ENCODE measurements around the gene TBCD.

Gene TBCD

GRCh38 chr17:82929011-82929622 lies 177.3 kb downstream of the TBCD start:
- no peak overlapping the region for H3K27ac ChIP-seq
- no peak for TF ChIP-seq ZFX (IDR thresholded peaks at IDR 0.05)
- no peak for TF ChIP-seq CTCF (conservative IDR thresholded peaks at IDR 0.05)

- H3K27ac ChIP-seq: no peak overlapping the region
- TF ChIP-seq CTCF (conservative IDR thresholded peaks at IDR 0.05) (no peak), ZFX (IDR thresholded peaks at IDR 0.05) (no peak)
Observed at GRCh38 chr17:82929676-82930042, 177.8 kb downstream of the TBCD start.

- no peak for TF ChIP-seq CTCF (conservative IDR thresholded peaks at IDR 0.05)
- TF ChIP-seq ZFX (IDR thresholded peaks at IDR 0.05): no peak
- no peak overlapping the region for H3K27ac ChIP-seq
Observed at GRCh38 chr17:82930043-82930923, 178.4 kb downstream of the TBCD start.

GRCh38 chr17:82930924-82931698 lies 179.2 kb downstream of the TBCD start:
- TF ChIP-seq ZFX (IDR thresholded peaks at IDR 0.05) (no peak), CTCF (conservative IDR thresholded peaks at IDR 0.05) (no peak)
- H3K27ac ChIP-seq: no peak overlapping the region

- no peak overlapping the region for H3K27ac ChIP-seq
- TF ChIP-seq ZFX (IDR thresholded peaks at IDR 0.05): no peak
- TF ChIP-seq CTCF (conservative IDR thresholded peaks at IDR 0.05): no peak
Observed at GRCh38 chr17:82931699-82932517, 180.0 kb downstream of the TBCD start.

- TF ChIP-seq CTCF (conservative IDR thresholded peaks at IDR 0.05) (no peak), ZFX (IDR thresholded peaks at IDR 0.05) (no peak)
- H3K27ac ChIP-seq: no peak overlapping the region
Observed at GRCh38 chr17:82932518-82933310, 180.8 kb downstream of the TBCD start.

Measured in C4-2B (cell line).